GM19328 (cell line): Measurements from ENCODE around the gene PIK3C2G.

Experiments
- ATAC-seq: cut with Tn5 transposase; IDR thresholded peaks from one replicate; pipeline ENCODE4 v1.9.1; 2021; ENCODE audit warnings: mild to moderate bottlenecking, moderate library complexity; ENCODE audit not compliant: unreplicated experiment

The PIK3C2G gene

DNA sequence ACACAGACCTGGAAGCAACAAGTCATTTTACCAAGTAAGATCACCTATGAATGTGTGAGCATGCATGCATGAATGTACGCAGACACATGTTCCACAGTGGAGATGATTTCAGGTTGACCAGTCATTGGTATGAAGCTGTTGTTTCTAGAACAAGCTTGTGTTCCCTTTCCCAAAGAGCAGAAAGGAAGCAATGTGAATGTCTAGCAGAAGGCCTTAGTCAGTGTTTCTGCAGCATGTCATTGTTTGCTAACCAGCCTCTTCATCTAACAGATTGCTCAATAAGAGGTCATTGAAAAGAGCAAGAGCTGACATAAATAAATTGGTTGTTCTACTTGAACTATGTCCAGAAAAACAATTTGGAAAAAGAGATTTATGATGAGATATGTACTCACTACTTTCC, 285.1 kb downstream of the PIK3C2G start:
- ATAC-seq = no peak

DNA sequence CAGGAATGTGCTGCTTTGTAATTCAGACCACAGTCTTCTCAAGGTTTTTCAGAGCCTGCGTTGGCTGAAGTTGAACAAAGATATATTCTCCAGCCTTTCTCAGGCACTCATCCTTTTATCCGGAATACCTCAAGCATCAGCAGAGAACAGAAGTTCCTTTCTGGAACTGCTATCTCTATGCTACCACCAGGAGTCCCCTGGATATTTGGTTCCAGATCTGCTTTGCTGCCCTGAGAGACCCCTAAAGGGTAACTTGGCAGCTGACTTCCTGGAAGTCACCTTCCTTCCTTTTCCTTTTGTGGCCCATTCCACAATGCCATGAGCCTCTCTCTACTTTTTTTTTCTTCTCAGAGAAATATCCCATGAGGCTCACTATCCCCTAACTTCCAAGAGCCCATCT, 288.3 kb downstream of the PIK3C2G start:
- ATAC-seq = no peak

DNA sequence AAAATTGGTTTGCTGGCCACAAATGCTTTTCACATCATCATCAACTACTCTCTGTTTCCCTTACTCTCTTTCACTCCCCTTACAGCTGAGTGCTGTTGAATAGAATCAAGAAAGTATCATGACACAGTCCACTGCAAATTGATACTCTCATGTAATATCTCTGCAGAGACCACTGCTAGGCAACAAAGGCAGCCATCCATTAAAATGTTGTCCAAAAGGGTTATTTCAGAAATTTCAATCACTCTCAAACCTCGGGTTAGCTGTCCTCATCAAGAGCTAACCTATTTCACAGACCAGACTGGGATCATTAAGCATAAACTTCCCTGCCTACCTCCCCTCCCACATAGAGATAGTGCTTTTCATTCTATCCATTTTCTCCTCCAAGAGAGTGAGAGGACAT, 289.8 kb downstream of the PIK3C2G start:
- no peak for ATAC-seq

DNA sequence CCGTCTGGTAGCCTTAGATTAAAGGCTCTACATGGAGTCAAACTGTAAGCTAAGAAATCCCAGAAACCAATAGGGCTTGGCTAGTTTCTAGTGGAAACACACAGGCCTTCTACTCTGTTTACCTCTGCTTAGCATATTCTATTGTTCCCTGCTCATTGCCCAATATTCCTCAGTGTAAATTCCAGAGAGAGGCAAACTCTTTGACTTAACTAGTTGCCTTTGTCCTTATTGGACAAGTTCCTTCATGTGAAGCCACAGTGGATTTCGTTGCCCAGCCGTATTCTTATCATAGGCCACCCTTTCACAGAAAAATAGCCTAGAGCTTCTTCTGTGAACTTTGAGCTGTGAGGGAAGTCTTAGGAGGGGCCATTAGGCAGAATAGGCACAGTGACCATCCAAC, 290.4 kb downstream of the PIK3C2G start:
- ATAC-seq = no peak

DNA sequence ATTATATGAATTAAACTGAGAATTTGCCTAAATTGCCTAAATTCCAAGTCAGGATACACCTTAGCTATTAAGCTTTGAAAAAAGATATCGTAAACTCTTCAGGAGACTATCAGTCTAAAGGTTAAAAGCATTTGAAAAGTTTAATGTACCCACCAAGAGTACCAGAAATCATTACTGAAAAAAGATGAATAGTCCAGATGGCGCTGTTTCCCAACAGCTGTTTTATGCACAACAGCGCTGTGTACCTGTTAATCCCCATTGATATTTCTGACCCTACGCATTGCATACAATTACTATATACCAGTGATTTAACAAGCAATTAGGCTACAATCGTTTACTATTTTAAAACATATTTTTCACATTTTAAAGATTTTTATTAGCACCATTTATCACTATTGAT, 291.5 kb downstream of the PIK3C2G start:
- no peak for ATAC-seq

DNA sequence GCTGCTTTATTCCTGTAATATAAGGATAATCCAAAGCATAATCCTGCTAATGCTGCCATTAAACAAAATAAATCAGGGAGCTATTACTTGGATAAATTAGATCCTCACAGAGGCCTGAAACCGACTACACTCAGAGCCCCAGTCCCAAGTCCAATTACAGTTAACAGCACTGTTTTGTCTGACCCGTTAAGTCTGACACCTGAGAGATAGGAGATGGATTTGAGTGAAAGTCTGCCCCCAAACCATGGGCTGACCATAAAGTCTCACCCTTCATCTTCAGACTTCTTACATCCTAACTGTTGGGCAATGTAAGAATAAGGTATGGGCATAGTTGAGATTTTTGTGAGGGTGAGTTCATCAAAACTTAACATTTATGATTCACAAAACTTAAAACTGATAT, 294.8 kb downstream of the PIK3C2G start:
- ATAC-seq = no peak

DNA sequence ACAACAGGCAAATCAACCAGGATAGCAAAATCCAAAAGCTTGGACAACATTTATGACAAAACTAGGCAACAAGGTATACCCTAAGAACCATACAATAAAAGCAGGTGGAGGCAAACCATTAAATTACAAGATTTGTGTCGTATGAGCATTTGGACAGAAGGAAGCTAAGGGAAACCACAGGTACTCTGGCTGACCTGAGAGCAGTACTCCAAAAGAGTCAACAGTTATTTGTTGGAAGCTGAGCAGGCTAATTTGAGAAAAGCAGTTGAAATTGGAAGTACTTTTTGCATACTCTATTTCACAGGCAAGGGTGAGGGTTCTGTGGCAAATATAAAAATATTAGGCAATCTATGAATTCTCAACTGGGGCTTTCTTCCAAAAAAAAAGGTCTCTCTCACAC, 297.9 kb downstream of the PIK3C2G start:
- ATAC-seq = no peak

DNA sequence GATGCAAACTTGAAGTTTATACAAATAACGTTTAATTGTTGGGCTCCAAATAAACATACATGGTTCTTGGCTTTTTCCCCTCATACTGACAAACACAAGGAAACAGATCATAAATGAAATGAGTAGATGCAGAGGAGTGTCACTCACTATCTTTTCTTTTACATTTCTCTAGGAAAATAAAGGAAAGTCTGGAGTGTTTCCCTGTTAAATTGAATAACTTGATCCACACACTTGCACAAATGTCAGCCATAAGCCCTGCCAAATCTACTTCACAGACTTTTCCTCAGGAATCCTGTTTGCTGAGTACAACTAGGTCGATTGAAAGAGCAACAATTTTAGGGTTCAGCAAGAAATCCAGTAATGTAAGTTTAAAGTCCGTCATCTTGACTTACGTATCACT, 301.2 kb downstream of the PIK3C2G start:
- ATAC-seq = no peak

DNA sequence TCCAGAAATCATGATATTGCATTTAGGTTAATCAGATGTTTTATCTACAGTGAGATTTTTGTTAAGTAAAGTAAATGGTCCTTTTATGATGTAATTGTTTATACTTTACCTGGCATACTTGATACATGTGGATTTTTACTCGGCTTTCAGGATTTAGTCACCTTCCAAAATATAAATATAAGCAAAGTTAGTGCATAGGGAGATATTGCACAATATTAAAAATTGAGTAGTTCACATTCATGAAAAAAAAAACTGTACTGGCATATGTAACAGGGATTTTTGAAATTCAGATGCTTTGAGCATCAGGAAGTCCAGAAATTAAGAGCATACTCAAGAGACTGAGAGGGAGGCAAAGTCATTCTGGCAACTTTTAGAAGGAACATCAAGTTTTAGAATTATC, 303.0 kb downstream of the PIK3C2G start:
- no peak for ATAC-seq

DNA sequence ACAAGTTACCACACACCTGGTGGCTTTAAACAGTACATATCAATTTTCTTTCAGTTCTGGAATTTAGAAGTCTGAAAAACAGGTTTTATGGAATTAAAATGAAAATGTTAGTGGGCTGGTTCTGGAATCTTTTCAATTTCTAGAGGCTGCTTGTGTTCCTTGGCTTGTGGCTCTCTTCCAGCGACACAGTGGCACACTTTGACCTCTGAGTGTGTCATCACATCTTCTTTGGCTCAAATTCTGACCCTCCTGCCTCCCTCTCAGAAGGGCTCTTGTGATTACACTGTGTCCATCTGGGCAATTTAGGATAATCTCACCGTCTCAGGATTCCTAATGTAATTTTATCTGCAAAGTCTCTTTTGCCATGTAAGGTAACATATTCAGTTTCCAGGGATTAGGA, 306.5 kb downstream of the PIK3C2G start:
- ATAC-seq = no peak

DNA sequence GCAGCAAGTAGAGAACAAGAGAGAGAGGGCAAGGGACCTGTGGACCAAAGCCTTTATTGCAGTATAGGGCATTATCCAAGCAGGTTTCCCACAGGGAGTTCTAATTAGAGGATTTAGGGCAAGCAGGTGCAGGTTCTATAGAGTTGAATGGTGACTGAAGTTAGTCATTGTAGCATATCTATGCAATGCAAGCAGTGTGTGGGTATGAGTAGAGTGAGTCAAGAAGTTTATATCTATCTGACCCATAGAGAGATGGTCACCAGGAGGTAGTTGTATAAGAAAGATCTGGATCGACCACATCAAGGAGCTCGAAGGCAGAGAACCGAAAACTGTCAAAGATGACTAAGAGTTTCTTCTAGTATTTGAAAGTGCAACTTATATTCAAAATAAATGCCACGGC, 309.2 kb downstream of the PIK3C2G start:
- no peak for ATAC-seq

DNA sequence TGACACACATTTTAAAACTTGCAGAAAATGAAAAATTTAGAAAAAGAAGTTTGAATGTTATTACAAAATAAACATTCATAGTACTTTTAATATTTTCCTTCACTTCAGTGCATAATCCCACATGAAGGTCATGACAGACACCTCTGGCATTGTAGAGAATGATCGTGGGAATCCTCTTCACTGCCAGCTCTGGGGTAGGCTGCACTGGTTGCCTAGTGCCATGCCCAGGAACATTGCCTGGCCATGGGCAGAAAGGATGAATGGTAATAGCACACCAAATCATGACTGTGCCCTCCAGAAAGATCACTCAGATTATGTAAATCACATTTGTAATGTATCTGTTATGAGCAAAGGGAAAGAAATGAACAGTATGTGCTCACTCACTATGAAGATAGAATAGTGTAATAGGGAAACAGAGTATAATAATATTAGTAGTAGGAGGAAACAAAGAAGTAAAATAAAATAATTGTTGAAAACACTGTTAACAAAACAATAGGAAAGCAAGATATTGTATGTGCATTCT, 314.8 kb downstream of the PIK3C2G start:
- ATAC-seq = no peak

DNA sequence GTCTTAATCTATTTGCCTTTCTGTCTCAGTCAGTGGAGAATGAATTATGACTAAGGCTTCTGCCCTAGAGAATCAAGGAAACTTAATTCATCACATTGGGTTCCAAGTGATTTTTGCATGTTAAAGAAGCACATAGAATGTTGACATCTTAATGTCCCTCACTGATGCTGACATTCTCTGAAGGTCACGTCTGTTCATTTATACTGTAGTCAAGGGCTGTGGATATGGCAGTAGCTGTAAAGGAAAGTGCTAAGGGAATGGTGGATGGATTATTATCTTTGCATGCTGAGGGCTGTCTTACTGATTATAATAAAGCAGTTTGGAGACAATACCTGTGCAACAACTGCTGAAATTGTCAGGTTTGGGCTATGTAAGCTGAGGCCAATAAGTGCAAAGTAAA, 315.3 kb downstream of the PIK3C2G start:
- no peak for ATAC-seq

DNA sequence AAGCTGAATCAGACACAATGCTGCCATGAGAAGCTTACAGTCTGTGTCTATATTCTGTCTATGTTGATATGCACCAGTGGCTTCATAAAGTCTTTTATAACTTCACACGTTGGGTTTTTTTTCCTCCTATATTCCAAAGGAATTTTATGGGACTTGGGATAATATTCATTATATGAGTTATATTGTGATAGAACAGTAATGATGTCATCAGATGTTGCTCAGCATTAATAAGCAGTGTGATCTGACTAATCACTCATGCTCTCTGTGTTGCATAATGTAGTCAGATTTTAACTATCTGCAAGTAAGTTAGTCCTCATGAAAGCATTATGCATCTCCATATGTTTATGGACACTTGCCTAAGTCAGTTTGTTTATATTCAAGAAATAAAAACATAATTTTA, 316.9 kb downstream of the PIK3C2G start:
- ATAC-seq = no peak

DNA sequence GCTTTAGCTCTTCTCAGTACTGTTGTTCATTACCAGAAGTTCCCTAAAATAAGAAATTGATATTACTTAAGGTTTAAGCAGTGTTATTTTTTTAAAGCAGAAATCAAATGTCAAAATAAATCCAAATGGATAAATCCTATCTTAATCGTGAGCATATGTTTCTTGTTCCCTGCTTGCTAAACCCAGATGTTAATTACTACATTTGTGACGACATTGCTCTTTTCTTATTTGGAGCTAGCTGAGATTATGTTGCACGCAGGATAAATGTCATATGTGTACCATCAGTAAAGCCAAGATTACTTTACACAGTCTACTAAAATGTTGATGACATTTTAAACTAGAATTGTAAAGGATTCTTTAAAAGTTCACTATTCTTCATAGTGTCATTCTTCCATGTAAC, 319.0 kb downstream of the PIK3C2G start:
- no peak for ATAC-seq

DNA sequence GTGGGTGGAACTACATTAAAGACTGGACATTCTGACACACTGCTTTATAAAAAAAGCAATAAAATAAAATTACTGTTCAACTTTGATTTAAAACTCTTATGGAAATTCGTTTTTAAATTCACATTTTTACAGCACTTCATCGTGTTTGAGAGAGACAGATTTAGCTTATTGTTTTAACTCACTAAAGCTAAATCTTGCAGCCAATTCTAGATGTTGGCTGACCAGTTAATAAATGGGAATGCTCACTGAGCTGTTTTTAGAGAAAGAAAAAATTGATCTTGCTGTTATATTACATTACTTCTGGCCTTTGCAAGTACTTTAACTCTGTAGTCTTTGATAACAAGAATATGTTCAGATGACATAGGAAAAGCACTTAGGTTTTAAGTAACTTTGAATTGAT, 319.4 kb downstream of the PIK3C2G start:
- ATAC-seq = no peak

DNA sequence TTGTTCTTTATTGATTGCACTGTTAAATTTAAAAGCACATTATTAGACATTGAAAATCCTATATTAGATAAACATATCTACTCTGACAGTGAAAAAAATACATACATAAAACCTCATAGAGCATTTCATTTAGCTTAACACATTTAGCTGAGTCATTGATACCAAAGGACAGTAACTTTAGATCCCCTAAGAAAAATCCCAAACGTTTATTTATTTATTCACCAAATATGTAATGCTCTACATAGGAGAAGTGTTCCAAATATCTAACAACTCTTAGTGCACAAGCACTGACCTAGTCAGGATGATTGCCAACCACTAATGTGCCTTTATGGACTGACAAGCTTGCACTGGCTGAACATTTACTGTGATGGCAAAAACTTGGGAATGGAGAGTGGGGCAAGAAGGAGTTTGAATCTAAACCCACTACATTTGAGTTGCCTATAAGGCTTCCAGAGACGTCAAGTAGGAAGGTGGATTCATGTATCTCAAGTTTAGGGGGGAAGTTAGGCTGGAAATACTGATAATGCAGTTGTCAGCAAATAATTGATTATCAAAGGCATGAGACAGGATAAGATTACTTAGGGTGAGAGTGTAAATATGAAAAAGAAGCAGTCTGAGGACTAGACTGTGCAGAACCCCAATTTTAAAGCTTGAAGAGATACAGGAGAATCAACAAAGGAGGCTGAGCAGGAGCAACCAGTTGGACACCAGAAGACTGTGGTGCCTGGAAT, 320.1 kb downstream of the PIK3C2G start:
- ATAC-seq = no peak

DNA sequence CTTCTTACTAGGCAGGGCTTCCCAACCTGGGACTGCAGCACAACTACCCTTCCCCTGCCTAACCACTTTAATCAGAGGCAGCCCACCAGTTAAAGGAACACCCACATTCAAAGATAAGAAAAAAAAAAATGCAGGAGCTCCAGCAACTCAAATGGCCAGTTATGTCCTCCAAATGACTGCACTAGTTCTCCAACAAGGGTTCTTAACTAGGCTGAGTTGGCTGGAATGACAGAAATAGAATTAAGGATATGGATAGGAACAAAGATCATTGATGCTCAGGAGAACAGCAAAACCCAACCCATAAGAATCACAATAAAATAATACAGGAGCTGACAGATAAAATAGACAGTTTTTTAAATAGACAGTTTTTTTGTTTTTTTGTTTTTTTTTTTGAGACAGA, 322.3 kb downstream of the PIK3C2G start:
- no peak for ATAC-seq

DNA sequence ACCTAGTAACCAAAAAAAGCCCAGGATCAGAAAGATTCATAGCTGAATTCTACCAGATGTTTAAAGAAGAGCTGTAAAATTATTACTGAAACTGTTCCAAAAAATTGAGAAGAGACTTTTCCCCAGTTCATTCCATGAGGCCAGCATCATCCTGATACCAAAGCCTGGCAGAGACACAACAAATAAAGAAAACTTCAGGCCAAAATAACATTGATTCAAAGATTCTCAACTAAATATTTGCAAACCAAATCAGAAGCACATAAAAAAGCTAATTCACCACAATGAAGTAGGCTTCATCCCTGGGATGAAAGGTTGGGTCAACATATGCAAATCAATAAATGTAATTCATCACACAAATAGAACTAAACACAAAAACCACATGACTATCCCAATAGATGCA, 325.3 kb downstream of the PIK3C2G start:
- ATAC-seq = no peak

DNA sequence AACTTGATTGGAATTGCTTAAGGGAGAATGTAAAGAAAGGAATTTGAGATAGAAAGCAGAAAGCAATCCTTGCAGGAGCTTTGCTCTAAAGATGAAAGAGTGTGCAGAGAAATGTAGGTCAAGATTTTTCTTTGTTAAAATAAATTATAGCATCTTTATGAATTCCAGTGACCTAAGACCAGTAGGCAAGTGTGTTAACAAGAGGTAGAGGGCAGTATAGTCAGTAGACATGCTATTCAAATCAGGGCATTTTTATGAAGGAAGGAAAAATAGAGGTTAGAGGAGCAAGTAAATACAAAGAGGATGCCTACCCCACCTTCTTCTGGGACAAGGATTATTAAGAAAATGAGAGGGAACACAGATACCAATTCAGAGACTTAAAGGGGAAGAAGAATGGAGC, 328.0 kb downstream of the PIK3C2G start:
- ATAC-seq = no peak

DNA sequence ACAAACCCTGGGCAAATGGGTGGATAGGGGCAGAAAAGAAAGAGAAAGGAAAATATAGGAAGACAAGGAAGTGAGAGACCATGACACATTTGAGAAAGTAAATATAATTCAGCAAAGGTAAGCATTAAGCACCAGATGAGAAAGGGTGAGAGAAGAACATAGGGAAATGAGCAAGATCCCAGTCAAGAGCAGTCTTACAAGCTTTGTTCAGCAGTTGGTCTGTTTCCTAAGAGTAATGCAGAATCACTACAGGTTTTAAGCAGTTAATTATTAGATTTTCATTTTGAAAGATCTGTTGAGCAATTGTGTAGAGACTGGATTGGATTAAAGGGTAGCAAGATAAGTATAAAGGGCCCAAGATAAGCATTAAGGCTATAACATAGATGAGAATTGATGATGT, 330.2 kb downstream of the PIK3C2G start:
- ATAC-seq = no peak

DNA sequence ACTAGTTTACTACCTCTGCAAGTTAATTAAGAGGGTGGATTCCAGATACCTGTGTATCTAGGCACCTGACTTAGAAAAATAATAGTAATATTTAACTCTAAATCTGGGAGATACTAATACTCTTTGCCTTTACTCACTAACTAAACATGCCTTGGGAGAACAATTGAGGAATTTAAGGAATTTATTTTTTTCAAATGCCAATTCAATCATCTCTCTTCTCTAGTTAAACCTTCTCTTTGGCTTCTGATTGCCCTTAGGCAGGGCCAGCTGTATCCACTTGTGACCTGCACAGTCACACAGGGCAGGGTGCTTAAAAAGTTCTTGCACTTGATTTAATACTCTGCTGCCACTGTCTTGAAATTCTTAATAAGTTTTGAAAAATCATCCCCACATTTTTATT, 334.1 kb downstream of the PIK3C2G start:
- ATAC-seq = no peak

DNA sequence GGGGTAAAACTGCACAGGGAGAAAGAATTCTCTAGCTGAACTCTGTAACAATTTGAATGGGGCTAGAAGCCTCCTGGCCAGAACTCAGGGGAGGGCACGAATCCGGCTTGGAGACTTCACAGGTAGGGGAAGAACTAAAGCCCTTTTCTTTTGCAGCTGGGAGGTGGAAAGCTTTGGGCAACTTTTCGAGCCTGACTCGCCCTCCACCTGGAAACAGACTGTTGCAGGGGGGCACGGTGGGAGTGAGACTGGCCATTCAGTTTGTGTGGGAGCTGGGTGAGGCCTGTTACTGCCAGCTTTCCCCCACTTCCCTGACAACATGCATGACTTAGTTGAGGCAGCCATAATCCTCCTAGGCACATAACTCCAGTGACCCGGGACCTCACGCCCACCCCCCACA, 340.6 kb downstream of the PIK3C2G start:
- no peak for ATAC-seq
